Tibial nerve (tissue), 4 donors: Measurements from ENCODE around the gene PRH2. TPM values are rescaled to one million over a fixed set of nuclear protein-coding genes. Genes with fewer than 3 reads are reported as not detected.

Experiments
- DNase-seq, 2 donors: peaks; one replicate each; pipeline ENCODE4 v3.0.0-alpha.2; 2019; ENCODE audit warnings: low spot score in 2 of 2
- H3K27ac ChIP-seq, 4 donors: fragments of 200-600 bp; sonication (generic) in 3 of 4; one replicate each; pipeline ENCODE4 v1.5.1; 2017 to 2019; ENCODE audit warnings: mild to moderate bottlenecking in 1 of 4
- H3K27me3 ChIP-seq, 2 donors: fragments of 200-600 bp; sonication (generic) in 1 of 2; one replicate each; pipeline versions ENCODE4 v1.5.1 to v1.6.0; 2017 to 2019
- H3K36me3 ChIP-seq, 3 donors: fragments of 200-600 bp; sonication (generic); one replicate each; pipeline ENCODE4 v1.5.1; 2018 to 2019
- H3K4me1 ChIP-seq, 4 donors: fragments of 200-600 bp; sonication (generic) in 3 of 4; one replicate each; pipeline ENCODE4 v1.5.1; 2017 to 2019
- H3K4me3 ChIP-seq, 4 donors: fragments of 200-600 bp; sonication (generic) in 3 of 4; one replicate each; pipeline ENCODE4 v1.5.1; 2017 to 2019; ENCODE audit warnings: mild to moderate bottlenecking in 1 of 4, moderate library complexity in 1 of 4
- H3K9me3 ChIP-seq, 4 donors: fragments of 200-600 bp; sonication (generic) in 3 of 4; one replicate each; pipeline ENCODE4 v1.5.1; 2017 to 2019
- CTCF ChIP-seq, 5 experiments: fragments of 200-600 bp in 3 of 5; fragments of 450-650 bp in 2 of 5; sonication (generic) in 3 of 5; IDR thresholded peaks; one replicate each; pipeline ENCODE4 v1.5.1; 2016 to 2019; ENCODE audit warnings: antibody characterized with exemption in 5 of 5, mild to moderate bottlenecking in 3 of 5, moderate library complexity in 2 of 5
- EP300 ChIP-seq, 2 donors: sonication (generic); formaldehyde crosslinking; IDR thresholded peaks; one replicate each; pipeline ENCODE4 v1.6.1; 2017; ENCODE audit warnings: antibody characterized with exemption in 2 of 2, mild to moderate bottlenecking in 1 of 2
- POLR2A ChIP-seq, 2 donors: fragments of 450-650 bp; IDR thresholded peaks; one replicate each; pipeline ENCODE4 v1.6.1; 2017; ENCODE audit warnings: antibody characterized with exemption in 2 of 2, mild to moderate bottlenecking in 2 of 2, moderate library complexity in 2 of 2
- WGBS, 2 donors: methylation state at CpG; one replicate each; pipeline ENCODE4 v1.1.5; 2018; 5-methylcytosine and 5-hydroxymethylcytosine counted together
- total RNA-seq, 4 donors: library from RNA; depleted of rRNA; stranded (reverse); fragments of >200 nt; gene quantifications; one replicate each; pipeline ENCODE4 v1.1.0, GENCODE V29; 2016

Gene PRH2
- total RNA-seq, 4 donors from 2014 or later, result 2.0 to 14.4 TPM; not detected in 2

- Histone ChIP-seq H3K27me3 (no peaks in the 10 kb centered on the region), H3K27ac (no peak overlapping the region), H3K4me3 (no peak overlapping the region), H3K4me1 (no peaks in the 10 kb centered on the region), H3K9me3 (no peaks in the 10 kb centered on the region), H3K36me3 (no peaks in the 10 kb centered on the region)
- TF ChIP-seq POLR2A (IDR thresholded peaks at IDR 0.05) (no peak), EP300 (IDR thresholded peaks at IDR 0.05) (no peak), CTCF (IDR thresholded peaks at IDR 0.05) (no peak)
- WGBS, 2 donors, result 77 to 83% methylated on average over 2 of the region's 2 CpGs
- no peak for DNase-seq
These were observed 11.4 kb downstream of the PRH2 start for GRCh38 chr12:10940389-10940788.

- TF ChIP-seq POLR2A (IDR thresholded peaks at IDR 0.05), result no peak
- no peak for TF ChIP-seq CTCF (IDR thresholded peaks at IDR 0.05)
- no peak for TF ChIP-seq EP300 (IDR thresholded peaks at IDR 0.05)
- no peaks in the 10 kb centered on the region for H3K36me3 ChIP-seq
- H3K9me3 ChIP-seq, result no peaks in the 10 kb centered on the region
- DNase-seq, result no peak
- H3K27ac ChIP-seq, result no peak overlapping the region
- H3K4me1 ChIP-seq, result no peaks in the 10 kb centered on the region
- no peak overlapping the region for H3K4me3 ChIP-seq
- no peaks in the 10 kb centered on the region for H3K27me3 ChIP-seq
These were observed 12.3 kb downstream of the PRH2 start for GRCh38 chr12:10941369-10941768.

GRCh38 chr12:10941916-10942607 is 13.0 kb downstream of the PRH2 start:
- no peaks in the 10 kb centered on the region for H3K9me3 ChIP-seq
- no peaks in the 10 kb centered on the region for H3K27me3 ChIP-seq
- no peaks in the 10 kb centered on the region for H3K36me3 ChIP-seq
- no peaks in the 10 kb centered on the region for H3K4me1 ChIP-seq
- DNase-seq, result no peak
- no peak overlapping the region for H3K27ac ChIP-seq
- H3K4me3 ChIP-seq, result no peak overlapping the region
- TF ChIP-seq CTCF (IDR thresholded peaks at IDR 0.05), result no peak
- TF ChIP-seq EP300 (IDR thresholded peaks at IDR 0.05), result no peak
- TF ChIP-seq POLR2A (IDR thresholded peaks at IDR 0.05), result no peak
- 70 to 74% methylated on average over 4 of the region's 4 CpGs for WGBS, 2 donors

GRCh38 chr12:10943167-10943566 is 14.1 kb downstream of the PRH2 start:
- Histone ChIP-seq H3K4me3 (no peak overlapping the region), H3K4me1 (no peaks in the 10 kb centered on the region), H3K9me3 (no peaks in the 10 kb centered on the region), H3K27me3 (no peaks in the 10 kb centered on the region), H3K36me3 (no peaks in the 10 kb centered on the region), H3K27ac (no peak overlapping the region)
- 93 to 100% methylated on average over 2 of the region's 2 CpGs for WGBS, 2 donors
- no peak for DNase-seq
- TF ChIP-seq CTCF (IDR thresholded peaks at IDR 0.05) (no peak), EP300 (IDR thresholded peaks at IDR 0.05) (no peak), POLR2A (IDR thresholded peaks at IDR 0.05) (no peak)

- no peak overlapping the region for H3K4me3 ChIP-seq
- peaks cover 0 to 35% (median 9%) of the 10 kb centered on the region in 4 donors for H3K9me3 ChIP-seq
- WGBS, 2 donors, result 65 to 93% methylated on average over 4 of the region's 4 CpGs
- H3K36me3 ChIP-seq, result no peaks in the 10 kb centered on the region
- no peak overlapping the region for H3K27ac ChIP-seq
- TF ChIP-seq CTCF (IDR thresholded peaks at IDR 0.05), result no peak
- TF ChIP-seq POLR2A (IDR thresholded peaks at IDR 0.05), result no peak
- no peak for TF ChIP-seq EP300 (IDR thresholded peaks at IDR 0.05)
- no peak for DNase-seq
- H3K27me3 ChIP-seq, result no peaks in the 10 kb centered on the region
- H3K4me1 ChIP-seq, result no peaks in the 10 kb centered on the region
These were observed 23.6 kb downstream of the PRH2 start for GRCh38 chr12:10952645-10953044.
